Mucosa of rectum (tissue), 2 donors: Measurements from ENCODE around the gene MPO.

Experiments
- H3K27ac ChIP-seq, 2 donors: one replicate each; pipeline ENCODE4 v1.7.0; 2013; ENCODE audit warnings: inconsistent platforms in 2 of 2, low read depth in 2 of 2, low read length in 2 of 2
- H3K27me3 ChIP-seq, 2 donors: one replicate each; pipeline ENCODE4 v1.7.0; 2013; ENCODE audit warnings: low read length in 2 of 2; ENCODE audit not compliant: control insufficient read depth in 2 of 2, insufficient read depth in 2 of 2
- H3K36me3 ChIP-seq, 2 donors: one replicate each; pipeline ENCODE4 v1.7.0; 2013; ENCODE audit warnings: low read length in 2 of 2; ENCODE audit not compliant: control insufficient read depth in 2 of 2, insufficient read depth in 2 of 2
- H3K4me1 ChIP-seq, 2 donors: one replicate each; pipeline ENCODE4 v1.7.0; 2013; ENCODE audit warnings: low read length in 2 of 2, mild to moderate bottlenecking in 1 of 2; ENCODE audit not compliant: control insufficient read depth in 2 of 2, insufficient read depth in 2 of 2
- H3K4me3 ChIP-seq, 2 donors: one replicate each; pipeline ENCODE4 v1.7.0; 2013; ENCODE audit warnings: low read length in 2 of 2
- H3K9ac ChIP-seq, 2 donors: one replicate each; pipeline ENCODE4 v1.7.0; 2013; ENCODE audit warnings: low read length in 2 of 2, low read depth in 1 of 2, mild to moderate bottlenecking in 1 of 2
- H3K9me3 ChIP-seq, 2 donors: one replicate each; pipeline ENCODE4 v1.7.0; 2013; ENCODE audit warnings: low read length in 2 of 2; ENCODE audit not compliant: control insufficient read depth in 2 of 2
- donor health status: healthy.
- donor health status: Normal muscosa, but diverticular disease.

MPO gene

DNA sequence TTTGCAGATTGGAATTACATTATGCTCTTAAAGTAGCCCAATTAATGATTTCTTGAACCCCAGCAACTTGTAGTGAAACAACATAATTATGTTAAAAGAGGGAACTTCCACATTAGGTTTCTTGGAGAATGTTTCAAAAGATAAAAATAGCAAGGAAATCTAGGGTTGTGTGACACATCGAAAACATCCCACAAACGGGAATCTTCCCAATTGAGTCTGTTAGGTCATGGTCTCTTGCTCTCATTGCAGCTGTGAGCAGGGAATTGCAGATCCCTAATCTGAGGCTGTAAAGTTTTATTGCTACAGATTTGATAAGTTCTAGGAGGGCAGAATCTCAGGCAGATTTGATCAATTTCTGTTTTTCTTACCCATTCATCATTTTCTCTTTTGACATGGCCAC, 49.1 kb downstream of the MPO start:
- Histone ChIP-seq H3K9ac (no peak overlapping the region), H3K27ac (no peak overlapping the region), H3K9me3 (no peaks in the 10 kb centered on the region), H3K4me1 (no peaks in the 10 kb centered on the region), H3K4me3 (no peak overlapping the region), H3K36me3 (no peaks in the 10 kb centered on the region), H3K27me3 (peaks cover 4 to 9% of the 10 kb centered on the region in 2 donors)

DNA sequence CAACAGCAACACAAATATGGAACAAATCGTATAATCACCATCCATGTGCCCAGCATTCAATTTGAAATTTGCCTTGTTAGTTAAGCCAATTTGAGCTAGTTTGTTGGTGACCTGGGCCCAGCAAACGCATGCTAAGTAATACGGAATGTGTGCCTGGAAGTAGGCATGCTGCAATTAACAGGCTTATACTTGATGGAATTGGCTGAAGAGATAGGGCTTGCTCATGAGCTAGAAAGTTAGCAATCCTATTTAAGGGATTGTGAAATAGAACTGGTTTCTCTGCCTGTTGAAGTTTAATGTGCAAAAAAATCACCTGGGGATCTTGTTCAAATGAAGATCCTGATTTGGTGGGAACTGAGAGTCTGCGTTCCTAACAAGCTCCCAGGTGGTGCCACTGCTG, 50.9 kb downstream of the MPO start:
- no peak overlapping the region for H3K4me3 ChIP-seq
- H3K9me3 ChIP-seq, result no peaks in the 10 kb centered on the region
- H3K9ac ChIP-seq, result no peak overlapping the region
- H3K27me3 ChIP-seq, result peaks cover 3 to 4% of the 10 kb centered on the region in 2 donors
- no peaks in the 10 kb centered on the region for H3K36me3 ChIP-seq
- H3K4me1 ChIP-seq, result no peaks in the 10 kb centered on the region
- no peak overlapping the region for H3K27ac ChIP-seq

DNA sequence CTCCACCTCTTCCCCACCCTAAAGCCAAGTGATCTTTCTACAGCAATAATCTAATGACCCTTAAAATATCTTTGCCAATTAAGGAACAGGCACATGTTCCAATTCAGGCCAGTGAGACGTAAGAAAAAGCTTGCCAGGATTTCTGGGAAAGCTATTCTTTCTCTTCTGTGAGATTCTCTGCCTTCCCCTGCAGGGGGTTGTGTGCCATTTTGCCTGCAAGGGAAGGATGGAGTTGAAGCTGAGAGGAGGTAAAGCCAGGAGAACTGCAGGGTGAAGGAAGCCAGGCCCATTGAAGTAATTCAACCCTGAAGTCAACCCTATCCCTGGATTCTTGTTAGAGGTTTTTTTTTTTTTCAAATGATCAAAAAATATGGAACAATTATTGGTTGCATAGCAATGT, 51.4 kb downstream of the MPO start:
- Histone ChIP-seq H3K27ac (no peak overlapping the region), H3K9me3 (no peaks in the 10 kb centered on the region), H3K36me3 (no peaks in the 10 kb centered on the region), H3K27me3 (peaks cover 3 to 4% of the 10 kb centered on the region in 2 donors), H3K4me3 (no peak overlapping the region), H3K4me1 (no peaks in the 10 kb centered on the region), H3K9ac (no peak overlapping the region)

DNA sequence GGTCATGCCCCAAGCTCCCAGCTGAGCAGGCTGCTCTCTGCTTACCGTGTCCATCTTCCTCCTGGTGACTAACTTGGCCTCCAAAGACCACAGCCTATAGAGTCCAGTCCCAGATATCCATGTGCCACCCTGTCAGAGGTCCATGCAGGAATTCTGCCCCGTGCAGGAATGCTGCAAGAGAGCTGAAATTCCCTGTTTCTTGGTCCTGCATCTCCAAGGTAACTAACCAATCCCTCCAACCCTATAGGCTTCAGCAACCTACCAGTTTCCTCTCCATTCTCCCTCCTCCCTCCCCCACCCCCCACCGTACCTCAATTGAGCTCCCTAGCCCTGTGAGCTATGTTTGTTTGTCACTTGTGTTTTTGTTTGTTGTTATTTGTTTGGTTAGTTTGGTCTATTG, 52.1 kb downstream of the MPO start:
- H3K9me3 ChIP-seq, result no peaks in the 10 kb centered on the region
- H3K4me1 ChIP-seq, result no peaks in the 10 kb centered on the region
- H3K9ac ChIP-seq, result no peak overlapping the region
- H3K36me3 ChIP-seq, result no peaks in the 10 kb centered on the region
- H3K4me3 ChIP-seq, result no peak overlapping the region
- peaks cover 3 to 4% of the 10 kb centered on the region in 2 donors for H3K27me3 ChIP-seq
- H3K27ac ChIP-seq, result no peak overlapping the region

DNA sequence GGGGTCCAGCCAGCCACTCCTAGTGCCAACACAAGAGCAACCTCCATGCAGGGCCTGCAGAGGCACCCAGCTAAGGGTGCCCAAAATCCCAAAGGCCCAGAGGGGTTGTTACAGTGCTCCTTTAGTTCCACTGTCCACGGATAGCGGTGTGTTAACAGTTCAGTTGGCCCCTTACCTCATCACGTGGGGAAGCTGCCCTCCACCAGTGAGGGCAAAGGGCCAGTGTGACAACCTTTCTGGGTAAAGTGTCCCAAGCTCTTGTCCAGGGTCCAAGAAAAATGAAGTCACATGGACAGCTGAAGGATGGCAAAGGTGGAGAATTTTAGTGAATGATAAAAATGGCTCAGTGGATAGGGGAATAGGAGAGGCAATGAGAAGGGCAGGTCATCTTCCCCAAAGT, 53.0 kb downstream of the MPO start:
- Histone ChIP-seq H3K4me1 (no peaks in the 10 kb centered on the region), H3K27me3 (peaks cover 3 to 4% of the 10 kb centered on the region in 2 donors), H3K9ac (no peak overlapping the region), H3K9me3 (no peaks in the 10 kb centered on the region), H3K27ac (no peak overlapping the region), H3K4me3 (no peak overlapping the region), H3K36me3 (no peaks in the 10 kb centered on the region)

DNA sequence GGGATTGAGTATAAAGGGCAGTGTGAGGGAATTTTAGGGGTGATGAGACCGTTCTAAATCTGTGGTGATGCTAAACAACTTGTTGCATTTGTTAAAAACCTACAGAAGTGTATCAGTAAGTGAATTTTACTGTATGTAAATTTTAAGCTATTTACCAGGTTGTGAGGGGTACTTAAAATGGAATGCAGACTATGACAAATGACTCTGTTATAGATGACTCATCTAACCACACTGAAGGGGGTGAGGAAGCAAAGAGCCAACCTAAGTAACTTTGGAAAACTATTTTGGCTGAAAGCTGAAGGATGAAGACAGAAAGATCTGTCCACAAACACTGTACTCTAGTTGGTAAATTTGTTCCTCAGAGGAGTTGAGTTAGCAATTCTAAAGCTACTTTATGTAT, 56.4 kb downstream of the MPO start:
- H3K4me1 ChIP-seq, result peaks cover 0 to 3% of the 10 kb centered on the region in 2 donors
- peaks cover 0 to 2% of the 10 kb centered on the region in 2 donors for H3K27me3 ChIP-seq
- no peak overlapping the region for H3K4me3 ChIP-seq
- H3K27ac ChIP-seq, result no peak overlapping the region
- no peak overlapping the region for H3K9ac ChIP-seq
- no peaks in the 10 kb centered on the region for H3K9me3 ChIP-seq
- no peaks in the 10 kb centered on the region for H3K36me3 ChIP-seq
